UCSD-AML1 (cell line): ENCODE data around the gene NEURL1B.

Experiments
- DNase-seq: peaks from one replicate; lab custom pipeline; 2025; ENCODE audit not compliant: unreplicated experiment; lab: John Stamatoyannopoulos, UW

The NEURL1B gene

GRCh38 chr5:172607213-172607793 is 33.8 kb upstream of the NEURL1B start:
- no peak for DNase-seq

- DNase-seq, result no peak
Measured at GRCh38 chr5:172608773-172609172, 32.3 kb upstream of the NEURL1B start.

- no peak for DNase-seq
Measured at GRCh38 chr5:172610643-172611042, 30.4 kb upstream of the NEURL1B start.

- no peak for DNase-seq
Measured at GRCh38 chr5:172611913-172612312, 29.1 kb upstream of the NEURL1B start.

GRCh38 chr5:172612771-172613170 is 28.3 kb upstream of the NEURL1B start:
- no peak for DNase-seq

GRCh38 chr5:172616136-172616535 is 24.9 kb upstream of the NEURL1B start:
- no peak for DNase-seq

- DNase-seq, result no peak
Measured at GRCh38 chr5:172616730-172617129, 24.3 kb upstream of the NEURL1B start.

- DNase-seq, result no peak
Measured at GRCh38 chr5:172617817-172618216, 23.2 kb upstream of the NEURL1B start.

GRCh38 chr5:172618574-172619365 is 22.3 kb upstream of the NEURL1B start:
- no peak for DNase-seq

- no peak for DNase-seq
Measured at GRCh38 chr5:172620506-172620905, 20.6 kb upstream of the NEURL1B start.

GRCh38 chr5:172622091-172623046 is 18.7 kb upstream of the NEURL1B start:
- no peak for DNase-seq

GRCh38 chr5:172623313-172623980 is 17.6 kb upstream of the NEURL1B start:
- no peak for DNase-seq

- DNase-seq, result no peak
Measured at GRCh38 chr5:172624083-172624995, 16.7 kb upstream of the NEURL1B start.

GRCh38 chr5:172624996-172625964 is 15.8 kb upstream of the NEURL1B start:
- DNase-seq, result no peak

- DNase-seq, result no peak
Measured at GRCh38 chr5:172626031-172626581, 15.0 kb upstream of the NEURL1B start.

- DNase-seq, result no peak
Measured at GRCh38 chr5:172630082-172630481, 11.0 kb upstream of the NEURL1B start.

GRCh38 chr5:172630482-172630881 is 10.6 kb upstream of the NEURL1B start:
- no peak for DNase-seq

- DNase-seq, result no peak
Measured at GRCh38 chr5:172630986-172631385, 10.1 kb upstream of the NEURL1B start.
